ENCODE measurements around the gene SF1.

GRCh38 chr11:64769283-64769682 is 9.1 kb downstream of the SF1 start:
- TF ChIP-seq, protein P1, sequence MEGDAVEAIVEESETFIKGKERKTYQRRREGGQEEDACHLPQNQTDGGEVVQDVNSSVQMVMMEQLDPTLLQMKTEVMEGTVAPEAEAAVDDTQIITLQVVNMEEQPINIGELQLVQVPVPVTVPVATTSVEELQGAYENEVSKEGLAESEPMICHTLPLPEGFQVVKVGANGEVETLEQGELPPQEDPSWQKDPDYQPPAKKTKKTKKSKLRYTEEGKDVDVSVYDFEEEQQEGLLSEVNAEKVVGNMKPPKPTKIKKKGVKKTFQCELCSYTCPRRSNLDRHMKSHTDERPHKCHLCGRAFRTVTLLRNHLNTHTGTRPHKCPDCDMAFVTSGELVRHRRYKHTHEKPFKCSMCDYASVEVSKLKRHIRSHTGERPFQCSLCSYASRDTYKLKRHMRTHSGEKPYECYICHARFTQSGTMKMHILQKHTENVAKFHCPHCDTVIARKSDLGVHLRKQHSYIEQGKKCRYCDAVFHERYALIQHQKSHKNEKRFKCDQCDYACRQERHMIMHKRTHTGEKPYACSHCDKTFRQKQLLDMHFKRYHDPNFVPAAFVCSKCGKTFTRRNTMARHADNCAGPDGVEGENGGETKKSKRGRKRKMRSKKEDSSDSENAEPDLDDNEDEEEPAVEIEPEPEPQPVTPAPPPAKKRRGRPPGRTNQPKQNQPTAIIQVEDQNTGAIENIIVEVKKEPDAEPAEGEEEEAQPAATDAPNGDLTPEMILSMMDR (IDR thresholded peaks at IDR 0.05): no peak
- no peak for TF ChIP-seq POLR2A (IDR thresholded peaks at IDR 0.05; ENCODE audit: low read depth)

Data from esophagus muscularis mucosa (tissue), 3 donors.